Kidney (tissue), 14 donors: ENCODE results near the gene RNF10. TPM values are rescaled to one million over a fixed set of nuclear protein-coding genes. Genes with fewer than 3 reads are reported as not detected.

ENCODE experiments used
- DNase-seq, 5 donors: peaks; one replicate each; pipeline ENCODE4 v3.0.0-alpha.2; 2013 to 2020
- FAIRE-seq: peaks from 2 replicates; lab custom pipeline; 2012; peaks lifted over from hg19 to GRCh38; lab: Jason Lieb, UNC
- H3K27ac ChIP-seq, 2 donors: one replicate each; pipeline ENCODE4 v1.7.0; 2013; ENCODE audit warnings: low read depth in 2 of 2, low read length in 2 of 2, inconsistent platforms in 1 of 2
- H3K27me3 ChIP-seq: one replicate; pipeline ENCODE4 v1.7.1; 2013; ENCODE audit warnings: low read length, inconsistent platforms; ENCODE audit not compliant: control insufficient read depth, insufficient read depth
- H3K36me3 ChIP-seq, 3 donors: one replicate each; pipeline versions ENCODE4 v1.7.0 to v1.7.1; 2013; ENCODE audit warnings: low read length in 3 of 3, control low read depth in 1 of 3, inconsistent platforms in 1 of 3; ENCODE audit not compliant: insufficient read depth in 3 of 3, control insufficient read depth in 2 of 3
- H3K4me1 ChIP-seq, 3 donors: one replicate each; pipeline versions ENCODE4 v1.7.0 to v1.7.1; 2013; ENCODE audit warnings: low read length in 3 of 3, inconsistent platforms in 1 of 3, low read depth in 1 of 3; ENCODE audit not compliant: control insufficient read depth in 2 of 3, insufficient read depth in 2 of 3
- H3K4me3 ChIP-seq, 3 donors: one replicate each; pipeline versions ENCODE4 v1.7.0 to v1.8.1; 2013; ENCODE audit warnings: low read length in 3 of 3, control low read depth in 1 of 3, inconsistent platforms in 1 of 3
- H3K9ac ChIP-seq, 3 donors: one replicate each; pipeline versions ENCODE4 v1.7.0 to v1.7.1; 2013; ENCODE audit warnings: low read length in 3 of 3, control low read depth in 1 of 3, inconsistent platforms in 1 of 3
- H3K9me3 ChIP-seq, 3 donors: one replicate each; pipeline versions ENCODE4 v1.7.0 to v1.7.1; 2013; ENCODE audit warnings: low read length in 3 of 3, control low read depth in 1 of 3, inconsistent platforms in 1 of 3; ENCODE audit not compliant: control insufficient read depth in 2 of 3, insufficient read depth in 1 of 3
- intact Hi-C: fragments of 100-400 bp; cut with DNase I; formaldehyde crosslinking; loops from one replicate; pipeline ENCODE4 v1.11.1; 2022
- polyA plus RNA-seq: library from polyadenylated mRNA; stranded (reverse); fragments of 350-450 nt; fragmentation: Illumina TruSeq; extraction: RNeasy Lipid Tissue Mini Kit (QIAGEN cat#74804); gene quantifications from one replicate; pipeline ENCODE4 v1.2.3, GENCODE V29; 2014; ENCODE audit warnings: low read depth, low replicate concordance; ENCODE audit not compliant: insufficient read depth
- total RNA-seq: library from RNA; stranded (reverse); fragmentation: NEBNext Ultra II Directional; extraction: Animal tissue kit (Norgen Biotek cat#: 25700); gene quantifications from one replicate; pipeline ENCODE4 v1.2.1, GENCODE V29; 2021
- TF ChIP-seq, protein P1 (sequence below): IDR thresholded peaks from 3 replicates; pipeline ENCODE4 v1.5.1; 2012; ENCODE audit warnings: mild to moderate bottlenecking, moderate library complexity, borderline replicate concordance; ENCODE audit not compliant: insufficient read depth; ENCODE audit errors: extremely low read depth
- donor health status: control.
- donor health status: control.
- donor health status: control.
- donor health status: control.
- donor health status: control.
- donor health status: DM: yes; HTN: yes; CAD: no.
- donor health status: Normal renal cell carcinoma (clear cell type).

RNF10 gene
- total and polyA plus RNA-seq, 2 donors from 2014 or later = 220 to 229 TPM

- no peak overlapping the region for H3K9ac ChIP-seq
- no peak overlapping the region for H3K27ac ChIP-seq
- FAIRE-seq (no peak), DNase-seq (no peak)
- intact Hi-C loops = no loop called here
- no peak overlapping the region for H3K4me3 ChIP-seq
- TF ChIP-seq, protein P1, sequence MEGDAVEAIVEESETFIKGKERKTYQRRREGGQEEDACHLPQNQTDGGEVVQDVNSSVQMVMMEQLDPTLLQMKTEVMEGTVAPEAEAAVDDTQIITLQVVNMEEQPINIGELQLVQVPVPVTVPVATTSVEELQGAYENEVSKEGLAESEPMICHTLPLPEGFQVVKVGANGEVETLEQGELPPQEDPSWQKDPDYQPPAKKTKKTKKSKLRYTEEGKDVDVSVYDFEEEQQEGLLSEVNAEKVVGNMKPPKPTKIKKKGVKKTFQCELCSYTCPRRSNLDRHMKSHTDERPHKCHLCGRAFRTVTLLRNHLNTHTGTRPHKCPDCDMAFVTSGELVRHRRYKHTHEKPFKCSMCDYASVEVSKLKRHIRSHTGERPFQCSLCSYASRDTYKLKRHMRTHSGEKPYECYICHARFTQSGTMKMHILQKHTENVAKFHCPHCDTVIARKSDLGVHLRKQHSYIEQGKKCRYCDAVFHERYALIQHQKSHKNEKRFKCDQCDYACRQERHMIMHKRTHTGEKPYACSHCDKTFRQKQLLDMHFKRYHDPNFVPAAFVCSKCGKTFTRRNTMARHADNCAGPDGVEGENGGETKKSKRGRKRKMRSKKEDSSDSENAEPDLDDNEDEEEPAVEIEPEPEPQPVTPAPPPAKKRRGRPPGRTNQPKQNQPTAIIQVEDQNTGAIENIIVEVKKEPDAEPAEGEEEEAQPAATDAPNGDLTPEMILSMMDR = no peak
- no peaks in the 10 kb centered on the region for H3K27me3 ChIP-seq
- H3K9me3 ChIP-seq = no peaks in the 10 kb centered on the region
- peaks cover 0 to 3% (median 2%) of the 10 kb centered on the region in 3 donors for H3K4me1 ChIP-seq
- H3K36me3 ChIP-seq = peaks cover 10 to 57% (median 36%) of the 10 kb centered on the region in 3 donors
Observed at GRCh38 chr12:120557589-120557988, 23.4 kb downstream of the RNF10 start.

DNA sequence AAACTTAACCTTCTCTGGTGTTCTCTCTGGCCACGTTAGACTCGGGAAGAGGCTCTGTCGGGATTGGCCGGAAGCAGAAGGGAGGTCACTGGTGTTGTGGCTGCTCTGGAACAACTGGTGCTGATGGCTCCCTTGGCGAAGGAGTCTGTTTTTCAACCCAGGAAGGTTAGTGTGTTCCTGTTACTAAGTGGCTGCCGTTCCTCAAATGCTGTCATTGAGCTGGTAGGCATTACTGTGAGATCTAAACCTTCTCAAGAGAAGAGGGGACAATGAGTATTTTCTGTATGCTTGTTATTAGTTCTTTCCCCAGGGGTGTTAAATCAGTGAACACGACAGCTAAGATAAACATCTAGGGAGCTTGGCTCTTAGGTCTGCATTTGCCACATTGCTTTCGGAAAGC, 28.8 kb downstream of the RNF10 start:
- Histone ChIP-seq H3K4me3 (no peak overlapping the region), H3K27ac (peak overlapping the region in 1 of 2 donors; percentile 32), H3K9ac (no peak overlapping the region), H3K9me3 (no peaks in the 10 kb centered on the region), H3K4me1 (no peaks in the 10 kb centered on the region), H3K27me3 (no peaks in the 10 kb centered on the region), H3K36me3 (peaks cover 7 to 69% (median 48%) of the 10 kb centered on the region in 3 donors)
- intact Hi-C loops = no loop called here
- no peak for DNase-seq
- no peak for FAIRE-seq
- TF ChIP-seq, protein P1 = no peak

DNA sequence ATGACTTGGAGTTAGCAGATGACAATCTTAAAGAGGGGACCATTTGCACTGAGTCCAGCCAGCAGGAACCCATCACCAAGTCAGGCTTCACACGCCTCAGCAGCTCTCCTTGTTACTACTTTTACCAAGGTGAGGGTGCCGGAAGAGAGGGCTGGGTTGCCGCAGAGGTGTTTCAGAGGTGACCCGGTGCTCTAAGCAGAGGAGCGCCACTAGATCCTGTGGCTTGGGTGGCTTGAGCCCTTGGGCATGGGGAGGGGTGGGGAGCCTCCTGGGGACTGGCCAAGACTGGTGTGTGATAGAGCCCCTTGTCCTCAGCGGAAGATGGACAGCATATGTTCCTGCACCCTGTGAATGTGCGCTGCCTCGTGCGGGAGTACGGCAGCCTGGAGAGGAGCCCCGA, 29.3 kb downstream of the RNF10 start:
- H3K27me3 ChIP-seq = no peaks in the 10 kb centered on the region
- no peak overlapping the region for H3K4me3 ChIP-seq
- FAIRE-seq = no peak
- H3K9me3 ChIP-seq = no peaks in the 10 kb centered on the region
- H3K4me1 ChIP-seq = no peaks in the 10 kb centered on the region
- no peak overlapping the region for H3K27ac ChIP-seq
- no peak for DNase-seq
- TF ChIP-seq, protein P1 = no peak
- intact Hi-C loops = no loop called here
- no peak overlapping the region for H3K9ac ChIP-seq
- H3K36me3 ChIP-seq = peaks cover 7 to 70% (median 48%) of the 10 kb centered on the region in 3 donors

DNA sequence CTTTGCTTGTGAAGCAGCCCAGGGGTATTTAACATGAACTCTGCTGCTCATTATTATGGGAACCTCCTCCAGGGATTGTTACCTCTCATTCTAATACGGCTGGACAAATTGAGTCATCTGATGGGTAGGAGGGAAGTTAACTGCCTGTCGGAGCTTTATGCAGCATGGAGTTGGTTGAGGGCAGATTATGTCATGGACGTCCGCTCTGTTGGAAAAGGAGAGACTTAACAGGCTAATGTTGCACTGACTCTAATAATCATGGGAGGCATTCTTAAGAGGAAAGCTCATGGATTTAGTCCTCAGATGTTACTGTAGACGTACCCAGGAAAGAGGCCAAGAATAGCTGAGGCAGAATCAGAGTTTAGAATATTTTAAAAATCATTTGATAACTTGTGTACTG, 37.1 kb downstream of the RNF10 start:
- Histone ChIP-seq H3K4me1 (no peaks in the 10 kb centered on the region), H3K36me3 (peaks cover 16 to 65% (median 46%) of the 10 kb centered on the region in 3 donors), H3K27me3 (no peaks in the 10 kb centered on the region), H3K9ac (no peak overlapping the region), H3K4me3 (no peak overlapping the region), H3K9me3 (no peaks in the 10 kb centered on the region), H3K27ac (no peak overlapping the region)
- FAIRE-seq (no peak), DNase-seq (no peak)
- TF ChIP-seq, protein P1 = no peak
- intact Hi-C loops = no loop called here
